GM23338 (cell line): Measurements from ENCODE around the gene IYD. TPM values are rescaled to one million over a fixed set of nuclear protein-coding genes. Genes with fewer than 3 reads are reported as not detected.
A peak's percentile ranks its signal among the peaks of the same experiment; 100 is the strongest.

ENCODE experiments used
- polyA plus RNA-seq: library from polyadenylated mRNA; unstranded; fragments of >200 nt; fragmentation: Nextera tagmentation; extraction: Ambion mirVana; gene quantifications from 2 replicates; pipeline ENCODE4 v1.2.1, GENCODE V29; 2016
- small RNA-seq: library from RNA; depleted of rRNA; stranded (forward); fragments of <200 nt; gene quantifications from one replicate; pipeline ENCODE3, GENCODE V24; 2014; ENCODE audit warnings: low replicate concordance
- total RNA-seq: library from RNA; depleted of rRNA; stranded (reverse); fragments of >200 nt; shearing (Covaris generic); gene quantifications from 2 replicates; pipeline ENCODE4 v1.2.3, GENCODE V29; 2014; rRNA removed

Gene IYD
- total and polyA plus RNA-seq, 2 experiments from 2014 or later = not detected

Small RNA genes lying within 50 kb of the gene (small RNA-seq; reads per million reads assigned to genes)
- gene RNU4-7P = 2.3 reads per million, percentile 84 among the genes with 10 or more reads in this experiment

Other genes with a start within 250 kb of the IYD start
- 0.62 and 1.4 TPM in 2 replicates for gene PPP1R14C, start 226.0 kb upstream of the IYD start, total RNA-seq
- 0.90 and 1.1 TPM in 2 replicates for gene PPP1R14C, start 226.0 kb upstream of the IYD start, polyA plus RNA-seq
- gene PLEKHG1, start 230.9 kb downstream of the IYD start, total RNA-seq = 1.0 and 2.5 TPM in 2 replicates
- gene PLEKHG1, start 230.9 kb downstream of the IYD start, polyA plus RNA-seq = 0.64 and 0.89 TPM in 2 replicates